GM23338 (cell line): ENCODE data around the gene AKTIP.

Source experiments
- CREB1 ChIP-seq: fragments of 250-450 bp; sonication (Bioruptor Pico); IDR thresholded peaks from 2 replicates; pipeline ENCODE4 v1.5.0; 2020; ENCODE audit warnings: low read depth, mild to moderate bottlenecking, moderate library complexity
- EZH2 ChIP-seq: fragments of 200-600 bp; sonication (generic); IDR thresholded peaks from one replicate; pipeline ENCODE4 v1.8.0; 2017; ENCODE audit warnings: antibody characterized with exemption, mild to moderate bottlenecking, low read depth; ENCODE audit not compliant: unreplicated experiment
- EZH2phosphoT487 ChIP-seq: fragments of 200-600 bp; sonication (generic); IDR thresholded peaks from one replicate; pipeline ENCODE4 v1.8.1; 2018; ENCODE audit warnings: antibody characterized with exemption; ENCODE audit not compliant: unreplicated experiment
- JUNB ChIP-seq: IDR thresholded peaks from one replicate; pipeline ENCODE4 v1.6.1; 2016; ENCODE audit warnings: antibody characterized with exemption; ENCODE audit not compliant: unreplicated experiment
- NANOG ChIP-seq: IDR thresholded peaks from 2 replicates; pipeline ENCODE4 v1.6.1; 2016; ENCODE audit warnings: antibody characterized with exemption, borderline replicate concordance
- POLR2AphosphoS5 ChIP-seq: IDR thresholded peaks from 2 replicates; pipeline ENCODE4 v1.6.1; 2016; ENCODE audit warnings: antibody characterized with exemption, low read depth
- ZNF114 ChIP-seq: fragments of 250-450 bp; sonication (Bioruptor Pico); IDR thresholded peaks from 2 replicates; pipeline ENCODE4 v1.5.0; 2020; ENCODE audit warnings: mild to moderate bottlenecking, moderate library complexity
- TF ChIP-seq, protein P1 (sequence below), 2 experiments: fragments of 200-600 bp in 1 of 2; sonication (generic) in 1 of 2; conservative IDR thresholded peaks; 2 replicates each; pipeline versions ENCODE4 v1.5.1 to v1.6.1; 2016 to 2017; ENCODE audit warnings: antibody characterized with exemption in 2 of 2, low read depth in 2 of 2, mild to moderate bottlenecking in 2 of 2, moderate library complexity in 1 of 2
- TF ChIP-seq, protein P2 (sequence below): IDR thresholded peaks from one replicate; pipeline ENCODE4 v1.6.1; 2018; ENCODE audit warnings: antibody characterized with exemption; ENCODE audit not compliant: unreplicated experiment

DNA sequence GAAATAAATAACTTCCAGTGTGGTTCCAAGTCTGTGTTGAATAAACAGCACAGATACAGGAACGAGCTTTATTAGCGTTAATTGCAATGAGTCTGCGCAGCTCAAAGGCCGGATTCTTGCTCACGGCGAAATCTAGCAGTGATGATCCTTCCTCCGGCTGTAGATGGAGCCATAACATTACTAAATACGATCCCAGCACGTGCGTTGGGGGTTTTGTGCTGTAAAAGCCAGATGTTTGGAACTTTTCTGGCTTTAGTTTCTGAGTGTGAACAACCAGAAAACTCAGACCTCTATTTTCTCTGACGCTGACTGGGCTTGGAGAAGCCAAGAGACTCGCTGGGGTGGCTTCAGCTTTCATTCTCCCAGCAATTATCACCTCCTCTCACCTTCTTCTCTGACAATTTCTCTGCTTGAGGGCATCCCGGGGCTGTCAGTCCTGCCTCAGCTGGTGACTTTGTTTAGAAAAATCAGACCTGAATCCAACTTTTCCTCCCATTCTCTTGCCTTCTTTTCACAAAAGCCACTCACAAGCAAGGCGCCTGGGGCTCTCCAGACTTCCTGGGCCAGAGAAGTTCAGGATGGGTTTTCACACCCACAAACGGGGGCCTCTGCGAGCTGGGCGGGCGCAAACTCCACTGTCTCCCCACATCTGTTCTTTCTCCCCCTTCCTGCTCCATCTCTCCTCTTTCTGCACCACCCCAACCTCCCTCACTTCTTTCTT lies 47.1 kb upstream of the AKTIP start:
- TF ChIP-seq POLR2AphosphoS5 (no peak), EZH2phosphoT487 (no peak), EZH2 (no peak), JUNB (no peak), CREB1 (CRISPR knock-in tag) (no peak), ZNF114 (CRISPR knock-in tag) (no peak), NANOG (no peak)
- TF ChIP-seq, protein P1, sequence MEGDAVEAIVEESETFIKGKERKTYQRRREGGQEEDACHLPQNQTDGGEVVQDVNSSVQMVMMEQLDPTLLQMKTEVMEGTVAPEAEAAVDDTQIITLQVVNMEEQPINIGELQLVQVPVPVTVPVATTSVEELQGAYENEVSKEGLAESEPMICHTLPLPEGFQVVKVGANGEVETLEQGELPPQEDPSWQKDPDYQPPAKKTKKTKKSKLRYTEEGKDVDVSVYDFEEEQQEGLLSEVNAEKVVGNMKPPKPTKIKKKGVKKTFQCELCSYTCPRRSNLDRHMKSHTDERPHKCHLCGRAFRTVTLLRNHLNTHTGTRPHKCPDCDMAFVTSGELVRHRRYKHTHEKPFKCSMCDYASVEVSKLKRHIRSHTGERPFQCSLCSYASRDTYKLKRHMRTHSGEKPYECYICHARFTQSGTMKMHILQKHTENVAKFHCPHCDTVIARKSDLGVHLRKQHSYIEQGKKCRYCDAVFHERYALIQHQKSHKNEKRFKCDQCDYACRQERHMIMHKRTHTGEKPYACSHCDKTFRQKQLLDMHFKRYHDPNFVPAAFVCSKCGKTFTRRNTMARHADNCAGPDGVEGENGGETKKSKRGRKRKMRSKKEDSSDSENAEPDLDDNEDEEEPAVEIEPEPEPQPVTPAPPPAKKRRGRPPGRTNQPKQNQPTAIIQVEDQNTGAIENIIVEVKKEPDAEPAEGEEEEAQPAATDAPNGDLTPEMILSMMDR (conservative IDR thresholded peaks at IDR 0.05; ENCODE audit: low read depth in 2 of 2), result peak; percentile 83 to 85
- TF ChIP-seq, protein P2, sequence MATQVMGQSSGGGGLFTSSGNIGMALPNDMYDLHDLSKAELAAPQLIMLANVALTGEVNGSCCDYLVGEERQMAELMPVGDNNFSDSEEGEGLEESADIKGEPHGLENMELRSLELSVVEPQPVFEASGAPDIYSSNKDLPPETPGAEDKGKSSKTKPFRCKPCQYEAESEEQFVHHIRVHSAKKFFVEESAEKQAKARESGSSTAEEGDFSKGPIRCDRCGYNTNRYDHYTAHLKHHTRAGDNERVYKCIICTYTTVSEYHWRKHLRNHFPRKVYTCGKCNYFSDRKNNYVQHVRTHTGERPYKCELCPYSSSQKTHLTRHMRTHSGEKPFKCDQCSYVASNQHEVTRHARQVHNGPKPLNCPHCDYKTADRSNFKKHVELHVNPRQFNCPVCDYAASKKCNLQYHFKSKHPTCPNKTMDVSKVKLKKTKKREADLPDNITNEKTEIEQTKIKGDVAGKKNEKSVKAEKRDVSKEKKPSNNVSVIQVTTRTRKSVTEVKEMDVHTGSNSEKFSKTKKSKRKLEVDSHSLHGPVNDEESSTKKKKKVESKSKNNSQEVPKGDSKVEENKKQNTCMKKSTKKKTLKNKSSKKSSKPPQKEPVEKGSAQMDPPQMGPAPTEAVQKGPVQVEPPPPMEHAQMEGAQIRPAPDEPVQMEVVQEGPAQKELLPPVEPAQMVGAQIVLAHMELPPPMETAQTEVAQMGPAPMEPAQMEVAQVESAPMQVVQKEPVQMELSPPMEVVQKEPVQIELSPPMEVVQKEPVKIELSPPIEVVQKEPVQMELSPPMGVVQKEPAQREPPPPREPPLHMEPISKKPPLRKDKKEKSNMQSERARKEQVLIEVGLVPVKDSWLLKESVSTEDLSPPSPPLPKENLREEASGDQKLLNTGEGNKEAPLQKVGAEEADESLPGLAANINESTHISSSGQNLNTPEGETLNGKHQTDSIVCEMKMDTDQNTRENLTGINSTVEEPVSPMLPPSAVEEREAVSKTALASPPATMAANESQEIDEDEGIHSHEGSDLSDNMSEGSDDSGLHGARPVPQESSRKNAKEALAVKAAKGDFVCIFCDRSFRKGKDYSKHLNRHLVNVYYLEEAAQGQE, result no peak
